ENCODE results near the gene TSNAXIP1.

The TSNAXIP1 gene

GRCh38 chr16:67786491-67786890 lies 20.2 kb upstream of the TSNAXIP1 start:
- no peak overlapping the region for H3K4me3 ChIP-seq (ENCODE audit: low read length)
- H3K27ac ChIP-seq (ENCODE audit: low read length) = no peak overlapping the region
- H3K36me3 ChIP-seq (ENCODE audit: control insufficient read depth, low read depth, low read length) = no peaks in the 10 kb centered on the region
- no peak overlapping the region for H3K9ac ChIP-seq (ENCODE audit: low read length)
- no peaks in the 10 kb centered on the region for H3K27me3 ChIP-seq (ENCODE audit: control insufficient read depth, insufficient read depth, low read length)
- H3K9me3 ChIP-seq (ENCODE audit: control insufficient read depth, low read depth, low read length) = no peaks in the 10 kb centered on the region
- no peaks in the 10 kb centered on the region for H3K4me1 ChIP-seq (ENCODE audit: control insufficient read depth, low read depth, low read length)

GRCh38 chr16:67790071-67790470 lies 16.6 kb upstream of the TSNAXIP1 start:
- no peaks in the 10 kb centered on the region for H3K27me3 ChIP-seq (ENCODE audit: control insufficient read depth, insufficient read depth, low read length)
- H3K36me3 ChIP-seq (ENCODE audit: control insufficient read depth, low read depth, low read length) = no peaks in the 10 kb centered on the region
- H3K4me1 ChIP-seq (ENCODE audit: control insufficient read depth, low read depth, low read length) = no peaks in the 10 kb centered on the region
- H3K27ac ChIP-seq (ENCODE audit: low read length) = no peak overlapping the region
- H3K9me3 ChIP-seq (ENCODE audit: control insufficient read depth, low read depth, low read length) = no peaks in the 10 kb centered on the region
- no peak overlapping the region for H3K4me3 ChIP-seq (ENCODE audit: low read length)
- no peak overlapping the region for H3K9ac ChIP-seq (ENCODE audit: low read length)

- no peak overlapping the region for H3K27ac ChIP-seq (ENCODE audit: low read length)
- no peaks in the 10 kb centered on the region for H3K4me1 ChIP-seq (ENCODE audit: control insufficient read depth, low read depth, low read length)
Observed at GRCh38 chr16:67796099-67796718, 10.5 kb upstream of the TSNAXIP1 start.

GRCh38 chr16:67800338-67800926 lies 6.3 kb upstream of the TSNAXIP1 start:
- Histone ChIP-seq H3K36me3 (ENCODE audit: control insufficient read depth, low read depth, low read length) (peaks cover 11% of the 10 kb centered on the region), H3K4me3 (ENCODE audit: low read length) (no peak overlapping the region), H3K9ac (ENCODE audit: low read length) (no peak overlapping the region), H3K27me3 (ENCODE audit: control insufficient read depth, insufficient read depth, low read length) (no peaks in the 10 kb centered on the region), H3K4me1 (ENCODE audit: control insufficient read depth, low read depth, low read length) (no peaks in the 10 kb centered on the region), H3K27ac (ENCODE audit: low read length) (no peak overlapping the region), H3K9me3 (ENCODE audit: control insufficient read depth, low read depth, low read length) (no peaks in the 10 kb centered on the region)

More at GRCh38 chr16:67796099-67796718, 10.5 kb upstream of the TSNAXIP1 start:
- H3K36me3 ChIP-seq (ENCODE audit: control insufficient read depth, low read depth, low read length) = peaks cover 6% of the 10 kb centered on the region
- no peaks in the 10 kb centered on the region for H3K27me3 ChIP-seq (ENCODE audit: control insufficient read depth, insufficient read depth, low read length)
- H3K9ac ChIP-seq (ENCODE audit: low read length) = no peak overlapping the region
- no peaks in the 10 kb centered on the region for H3K9me3 ChIP-seq (ENCODE audit: control insufficient read depth, low read depth, low read length)
- H3K4me3 ChIP-seq (ENCODE audit: low read length) = no peak overlapping the region

- Histone ChIP-seq H3K36me3 (ENCODE audit: control insufficient read depth, low read depth, low read length) (peaks cover 11% of the 10 kb centered on the region), H3K9ac (ENCODE audit: low read length) (no peak overlapping the region), H3K27me3 (ENCODE audit: control insufficient read depth, insufficient read depth, low read length) (no peaks in the 10 kb centered on the region), H3K4me3 (ENCODE audit: low read length) (no peak overlapping the region), H3K4me1 (ENCODE audit: control insufficient read depth, low read depth, low read length) (no peaks in the 10 kb centered on the region), H3K27ac (ENCODE audit: low read length) (no peak overlapping the region), H3K9me3 (ENCODE audit: control insufficient read depth, low read depth, low read length) (no peaks in the 10 kb centered on the region)
Observed at GRCh38 chr16:67801241-67801640, 5.4 kb upstream of the TSNAXIP1 start.

GRCh38 chr16:67801883-67802282 lies 4.8 kb upstream of the TSNAXIP1 start:
- Histone ChIP-seq H3K4me3 (ENCODE audit: low read length) (no peak overlapping the region), H3K27me3 (ENCODE audit: control insufficient read depth, insufficient read depth, low read length) (no peaks in the 10 kb centered on the region), H3K36me3 (ENCODE audit: control insufficient read depth, low read depth, low read length) (peaks cover 11% of the 10 kb centered on the region), H3K9ac (ENCODE audit: low read length) (no peak overlapping the region), H3K9me3 (ENCODE audit: control insufficient read depth, low read depth, low read length) (no peaks in the 10 kb centered on the region), H3K27ac (ENCODE audit: low read length) (no peak overlapping the region), H3K4me1 (ENCODE audit: control insufficient read depth, low read depth, low read length) (no peaks in the 10 kb centered on the region)

GRCh38 chr16:67803894-67804293 lies 2.8 kb upstream of the TSNAXIP1 start:
- peaks cover 11% of the 10 kb centered on the region for H3K36me3 ChIP-seq (ENCODE audit: control insufficient read depth, low read depth, low read length)
- no peak overlapping the region for H3K27ac ChIP-seq (ENCODE audit: low read length)
- no peaks in the 10 kb centered on the region for H3K27me3 ChIP-seq (ENCODE audit: control insufficient read depth, insufficient read depth, low read length)
- no peak overlapping the region for H3K4me3 ChIP-seq (ENCODE audit: low read length)
- no peak overlapping the region for H3K9ac ChIP-seq (ENCODE audit: low read length)
- H3K9me3 ChIP-seq (ENCODE audit: control insufficient read depth, low read depth, low read length) = no peaks in the 10 kb centered on the region
- no peaks in the 10 kb centered on the region for H3K4me1 ChIP-seq (ENCODE audit: control insufficient read depth, low read depth, low read length)

GRCh38 chr16:67804853-67805542 lies 1.7 kb upstream of the TSNAXIP1 start:
- Histone ChIP-seq H3K36me3 (ENCODE audit: control insufficient read depth, low read depth, low read length) (peaks cover 11% of the 10 kb centered on the region), H3K27me3 (ENCODE audit: control insufficient read depth, insufficient read depth, low read length) (no peaks in the 10 kb centered on the region), H3K27ac (ENCODE audit: low read length) (no peak overlapping the region), H3K9me3 (ENCODE audit: control insufficient read depth, low read depth, low read length) (no peaks in the 10 kb centered on the region), H3K4me3 (ENCODE audit: low read length) (peak overlapping the region; percentile 97), H3K9ac (ENCODE audit: low read length) (no peak overlapping the region), H3K4me1 (ENCODE audit: control insufficient read depth, low read depth, low read length) (no peaks in the 10 kb centered on the region)

GRCh38 chr16:67805718-67806427 lies 816 bp upstream of the TSNAXIP1 start:
- peak overlapping the region; percentile 92 for H3K9ac ChIP-seq (ENCODE audit: low read length)
- H3K27me3 ChIP-seq (ENCODE audit: control insufficient read depth, insufficient read depth, low read length) = no peaks in the 10 kb centered on the region
- peak overlapping the region; percentile 97 for H3K4me3 ChIP-seq (ENCODE audit: low read length)
- H3K4me1 ChIP-seq (ENCODE audit: control insufficient read depth, low read depth, low read length) = no peaks in the 10 kb centered on the region
- H3K36me3 ChIP-seq (ENCODE audit: control insufficient read depth, low read depth, low read length) = peaks cover 9% of the 10 kb centered on the region
- H3K27ac ChIP-seq (ENCODE audit: low read length) = peak overlapping the region; percentile 64
- no peaks in the 10 kb centered on the region for H3K9me3 ChIP-seq (ENCODE audit: control insufficient read depth, low read depth, low read length)

- peak overlapping the region; percentile 5 for H3K27ac ChIP-seq (ENCODE audit: low read length)
- H3K36me3 ChIP-seq (ENCODE audit: control insufficient read depth, low read depth, low read length) = peaks cover 4% of the 10 kb centered on the region
- H3K9ac ChIP-seq (ENCODE audit: low read length) = peak overlapping the region; percentile 69
- H3K9me3 ChIP-seq (ENCODE audit: control insufficient read depth, low read depth, low read length) = no peaks in the 10 kb centered on the region
- no peaks in the 10 kb centered on the region for H3K27me3 ChIP-seq (ENCODE audit: control insufficient read depth, insufficient read depth, low read length)
- H3K4me1 ChIP-seq (ENCODE audit: control insufficient read depth, low read depth, low read length) = no peaks in the 10 kb centered on the region
- peak overlapping the region; percentile 97 for H3K4me3 ChIP-seq (ENCODE audit: low read length)
Observed at GRCh38 chr16:67807148-67807682, 526 bp downstream of the TSNAXIP1 start.

GRCh38 chr16:67811899-67812298 lies 5.2 kb downstream of the TSNAXIP1 start:
- Histone ChIP-seq H3K36me3 (ENCODE audit: control insufficient read depth, low read depth, low read length) (no peaks in the 10 kb centered on the region), H3K27me3 (ENCODE audit: control insufficient read depth, insufficient read depth, low read length) (no peaks in the 10 kb centered on the region), H3K4me1 (ENCODE audit: control insufficient read depth, low read depth, low read length) (no peaks in the 10 kb centered on the region), H3K9me3 (ENCODE audit: control insufficient read depth, low read depth, low read length) (no peaks in the 10 kb centered on the region), H3K9ac (ENCODE audit: low read length) (no peak overlapping the region), H3K4me3 (ENCODE audit: low read length) (no peak overlapping the region), H3K27ac (ENCODE audit: low read length) (no peak overlapping the region)

Measured in iPS-18a (cell line).